Measurements from ENCODE around the gene ESYT3. TPM values are rescaled to one million over a fixed set of nuclear protein-coding genes. Genes with fewer than 3 reads are reported as not detected.

ESYT3 gene
- total RNA-seq, 1 donor from 2014 or later: 6.8 TPM

- TF ChIP-seq, protein P1, sequence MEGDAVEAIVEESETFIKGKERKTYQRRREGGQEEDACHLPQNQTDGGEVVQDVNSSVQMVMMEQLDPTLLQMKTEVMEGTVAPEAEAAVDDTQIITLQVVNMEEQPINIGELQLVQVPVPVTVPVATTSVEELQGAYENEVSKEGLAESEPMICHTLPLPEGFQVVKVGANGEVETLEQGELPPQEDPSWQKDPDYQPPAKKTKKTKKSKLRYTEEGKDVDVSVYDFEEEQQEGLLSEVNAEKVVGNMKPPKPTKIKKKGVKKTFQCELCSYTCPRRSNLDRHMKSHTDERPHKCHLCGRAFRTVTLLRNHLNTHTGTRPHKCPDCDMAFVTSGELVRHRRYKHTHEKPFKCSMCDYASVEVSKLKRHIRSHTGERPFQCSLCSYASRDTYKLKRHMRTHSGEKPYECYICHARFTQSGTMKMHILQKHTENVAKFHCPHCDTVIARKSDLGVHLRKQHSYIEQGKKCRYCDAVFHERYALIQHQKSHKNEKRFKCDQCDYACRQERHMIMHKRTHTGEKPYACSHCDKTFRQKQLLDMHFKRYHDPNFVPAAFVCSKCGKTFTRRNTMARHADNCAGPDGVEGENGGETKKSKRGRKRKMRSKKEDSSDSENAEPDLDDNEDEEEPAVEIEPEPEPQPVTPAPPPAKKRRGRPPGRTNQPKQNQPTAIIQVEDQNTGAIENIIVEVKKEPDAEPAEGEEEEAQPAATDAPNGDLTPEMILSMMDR (IDR thresholded peaks at IDR 0.05; ENCODE audit: unreplicated experiment): no peak
- H3K27ac Mint-ChIP-seq: no peak overlapping the region
- H3K4me3 Mint-ChIP-seq: no peak overlapping the region
- DNase-seq (ENCODE audit: low spot score in 2 of 2, unreplicated experiment in 2 of 2): no peak
- H3K36me3 Mint-ChIP-seq: peaks cover 26% of the 10 kb centered on the region
- H3K9me3 Mint-ChIP-seq: no peaks in the 10 kb centered on the region
- H3K27me3 Mint-ChIP-seq (ENCODE audit: low read depth): no peaks in the 10 kb centered on the region
- no peaks in the 10 kb centered on the region for H3K4me1 Mint-ChIP-seq
Measured at GRCh38 chr3:138497851-138498250, 63.4 kb downstream of the ESYT3 start.

- Mint-ChIP-seq H3K27me3 (ENCODE audit: low read depth) (no peaks in the 10 kb centered on the region), H3K4me1 (no peaks in the 10 kb centered on the region), H3K9me3 (no peaks in the 10 kb centered on the region), H3K36me3 (peaks cover 23% of the 10 kb centered on the region), H3K4me3 (no peak overlapping the region), H3K27ac (no peak overlapping the region)
- TF ChIP-seq, protein P1 (IDR thresholded peaks at IDR 0.05; ENCODE audit: unreplicated experiment): no peak
- DNase-seq (ENCODE audit: low spot score in 2 of 2, unreplicated experiment in 2 of 2): no peak
Measured at GRCh38 chr3:138498991-138499390, 64.6 kb downstream of the ESYT3 start.

DNA sequence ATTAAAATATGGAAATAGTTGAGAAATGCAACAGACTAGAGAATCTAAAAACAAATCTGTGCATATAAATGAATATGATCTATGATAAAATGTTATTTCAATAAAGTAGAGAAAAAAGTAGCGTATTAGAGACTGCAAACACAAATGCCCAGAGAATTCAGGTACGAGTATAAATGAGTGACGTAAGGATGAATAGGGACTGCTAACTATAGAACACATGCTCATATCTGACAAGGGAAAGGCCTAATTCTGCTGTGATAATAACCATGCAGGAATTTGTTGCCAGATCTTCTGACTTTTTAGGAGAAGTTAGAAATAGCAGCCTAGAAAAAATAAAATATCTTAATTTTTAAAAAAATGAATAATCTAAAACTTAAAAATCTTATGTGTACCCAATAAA is 73.1 kb downstream of the ESYT3 start:
- H3K27ac Mint-ChIP-seq: no peak overlapping the region
- no peak overlapping the region for H3K4me3 Mint-ChIP-seq
- H3K27me3 Mint-ChIP-seq (ENCODE audit: low read depth): no peaks in the 10 kb centered on the region
- no peaks in the 10 kb centered on the region for H3K9me3 Mint-ChIP-seq
- peaks cover 9% of the 10 kb centered on the region for H3K4me1 Mint-ChIP-seq
- TF ChIP-seq, protein P1 (IDR thresholded peaks at IDR 0.05; ENCODE audit: unreplicated experiment): no peak
- H3K36me3 Mint-ChIP-seq: peaks cover 15% of the 10 kb centered on the region
- no peak for DNase-seq (ENCODE audit: low spot score in 2 of 2, unreplicated experiment in 2 of 2)

DNA sequence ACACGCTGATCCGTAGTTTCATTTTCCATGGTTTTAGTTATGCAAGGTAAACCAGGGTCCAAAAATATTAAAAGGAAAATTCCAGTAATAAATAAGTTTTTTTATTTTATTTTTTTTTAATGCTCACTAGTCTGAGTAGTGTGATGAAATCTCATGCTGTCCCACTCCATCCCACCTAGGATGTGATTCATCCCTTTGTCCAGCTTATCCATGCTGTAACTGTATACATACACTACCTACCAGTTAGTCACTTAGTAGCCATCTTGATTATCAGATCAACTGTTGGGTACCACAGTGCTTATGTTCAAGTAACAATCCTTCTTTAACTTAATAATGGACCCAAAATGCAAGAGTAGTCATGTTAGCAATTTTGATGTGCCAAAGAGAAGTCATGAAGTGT is 75.2 kb downstream of the ESYT3 start:
- H3K9me3 Mint-ChIP-seq: no peaks in the 10 kb centered on the region
- peaks cover 10% of the 10 kb centered on the region for H3K4me1 Mint-ChIP-seq
- no peaks in the 10 kb centered on the region for H3K27me3 Mint-ChIP-seq (ENCODE audit: low read depth)
- H3K4me3 Mint-ChIP-seq: no peak overlapping the region
- no peak for DNase-seq (ENCODE audit: low spot score in 2 of 2, unreplicated experiment in 2 of 2)
- peaks cover 11% of the 10 kb centered on the region for H3K36me3 Mint-ChIP-seq
- H3K27ac Mint-ChIP-seq: no peak overlapping the region
- TF ChIP-seq, protein P1 (IDR thresholded peaks at IDR 0.05; ENCODE audit: unreplicated experiment): no peak

GRCh38 chr3:138511945-138512344 is 77.5 kb downstream of the ESYT3 start:
- H3K9me3 Mint-ChIP-seq: peaks cover 4% of the 10 kb centered on the region
- no peaks in the 10 kb centered on the region for H3K27me3 Mint-ChIP-seq (ENCODE audit: low read depth)
- DNase-seq (ENCODE audit: low spot score in 2 of 2, unreplicated experiment in 2 of 2): no peak
- peaks cover 10% of the 10 kb centered on the region for H3K4me1 Mint-ChIP-seq
- H3K36me3 Mint-ChIP-seq: peaks cover 22% of the 10 kb centered on the region
- H3K27ac Mint-ChIP-seq: peak overlapping the region; percentile 51
- H3K4me3 Mint-ChIP-seq: no peak overlapping the region
- TF ChIP-seq, protein P1 (IDR thresholded peaks at IDR 0.05; ENCODE audit: unreplicated experiment): no peak

Measured in mesothelial cell of epicardium (in vitro differentiated cells).